Mucosa of rectum (tissue), 2 donors: ENCODE measurements around the gene RAX.

Source experiments
- H3K27ac ChIP-seq, 2 donors: one replicate each; pipeline ENCODE4 v1.7.0; 2013; ENCODE audit warnings: inconsistent platforms in 2 of 2, low read depth in 2 of 2, low read length in 2 of 2
- H3K27me3 ChIP-seq, 2 donors: one replicate each; pipeline ENCODE4 v1.7.0; 2013; ENCODE audit warnings: low read length in 2 of 2; ENCODE audit not compliant: control insufficient read depth in 2 of 2, insufficient read depth in 2 of 2
- H3K36me3 ChIP-seq, 2 donors: one replicate each; pipeline ENCODE4 v1.7.0; 2013; ENCODE audit warnings: low read length in 2 of 2; ENCODE audit not compliant: control insufficient read depth in 2 of 2, insufficient read depth in 2 of 2
- H3K4me1 ChIP-seq, 2 donors: one replicate each; pipeline ENCODE4 v1.7.0; 2013; ENCODE audit warnings: low read length in 2 of 2, mild to moderate bottlenecking in 1 of 2; ENCODE audit not compliant: control insufficient read depth in 2 of 2, insufficient read depth in 2 of 2
- H3K4me3 ChIP-seq, 2 donors: one replicate each; pipeline ENCODE4 v1.7.0; 2013; ENCODE audit warnings: low read length in 2 of 2
- H3K9ac ChIP-seq, 2 donors: one replicate each; pipeline ENCODE4 v1.7.0; 2013; ENCODE audit warnings: low read length in 2 of 2, low read depth in 1 of 2, mild to moderate bottlenecking in 1 of 2
- H3K9me3 ChIP-seq, 2 donors: one replicate each; pipeline ENCODE4 v1.7.0; 2013; ENCODE audit warnings: low read length in 2 of 2; ENCODE audit not compliant: control insufficient read depth in 2 of 2
- donor health status: healthy.
- donor health status: Normal muscosa, but diverticular disease.

The RAX gene

DNA sequence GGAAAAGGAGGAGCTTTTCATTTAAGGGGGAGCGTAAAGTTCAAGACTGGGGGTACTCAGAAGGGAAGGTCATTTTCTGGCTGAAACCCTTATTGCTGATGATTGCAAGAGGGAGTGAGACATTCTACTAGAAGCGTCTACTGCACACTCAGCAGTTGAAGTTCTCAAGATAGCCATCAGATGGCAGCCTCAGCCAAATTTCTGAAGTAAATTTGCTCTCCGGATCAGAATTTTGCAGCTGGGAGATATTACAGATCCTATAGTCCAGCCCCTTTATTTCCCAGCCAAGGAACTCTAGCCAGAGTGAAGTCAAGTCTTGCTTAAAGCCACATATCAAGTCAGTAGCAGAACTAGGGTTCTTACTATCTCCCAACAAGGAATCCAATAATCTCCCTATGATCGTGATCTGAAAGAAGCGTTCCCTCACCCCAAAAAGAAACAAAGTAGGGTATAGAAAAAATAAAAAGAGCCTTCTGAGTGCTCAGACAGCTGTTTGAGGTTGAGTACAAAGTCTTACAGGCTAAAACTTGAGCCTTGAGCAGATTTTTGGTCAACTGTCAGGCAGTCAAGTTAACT is 24.0 kb downstream of the RAX start:
- no peaks in the 10 kb centered on the region for H3K4me1 ChIP-seq
- H3K4me3 ChIP-seq: no peak overlapping the region
- H3K27ac ChIP-seq: no peak overlapping the region
- no peaks in the 10 kb centered on the region for H3K9me3 ChIP-seq
- H3K9ac ChIP-seq: no peak overlapping the region
- no peaks in the 10 kb centered on the region for H3K36me3 ChIP-seq
- no peaks in the 10 kb centered on the region for H3K27me3 ChIP-seq

DNA sequence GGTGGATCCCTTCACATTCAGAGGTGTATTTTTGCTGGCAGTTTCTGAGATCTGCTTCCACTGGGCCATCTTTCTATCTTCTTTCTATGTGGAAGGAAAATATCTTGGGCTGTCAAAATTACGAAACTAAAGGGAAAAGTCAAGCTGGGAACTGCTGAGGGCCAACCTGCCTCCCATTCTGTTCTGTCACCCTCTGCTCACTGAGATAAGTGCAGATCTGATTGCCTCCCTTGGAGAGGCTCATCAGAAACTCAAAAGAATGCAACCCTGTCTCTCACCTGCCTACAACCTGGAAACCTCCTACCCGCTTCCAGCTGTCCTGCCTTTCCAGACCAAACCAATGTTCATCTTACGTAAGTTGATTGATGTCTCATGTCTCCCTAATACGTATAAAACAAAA is 26.5 kb downstream of the RAX start:
- Histone ChIP-seq H3K27ac (no peak overlapping the region), H3K27me3 (no peaks in the 10 kb centered on the region), H3K9ac (no peak overlapping the region), H3K4me3 (no peak overlapping the region), H3K9me3 (no peaks in the 10 kb centered on the region), H3K36me3 (no peaks in the 10 kb centered on the region), H3K4me1 (no peaks in the 10 kb centered on the region)

DNA sequence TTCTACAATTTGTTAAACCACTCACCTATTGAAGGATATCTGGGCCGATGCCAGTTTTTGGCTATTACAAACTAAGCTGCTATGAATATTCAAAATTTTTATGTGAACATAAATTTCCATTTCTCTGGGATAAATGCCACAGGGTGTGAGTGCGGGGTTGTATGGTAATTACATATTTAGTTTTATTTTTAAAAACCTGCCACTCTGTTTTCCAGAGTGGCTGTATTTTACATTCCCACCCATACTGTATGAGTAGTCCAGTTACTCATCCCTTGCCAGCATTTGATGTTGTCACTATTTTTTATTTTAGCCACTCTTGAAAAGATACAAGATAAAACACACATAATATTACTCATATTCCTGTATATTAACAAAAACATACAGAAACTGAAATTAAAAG is 30.3 kb downstream of the RAX start:
- Histone ChIP-seq H3K9ac (no peak overlapping the region), H3K4me1 (no peaks in the 10 kb centered on the region), H3K36me3 (no peaks in the 10 kb centered on the region), H3K4me3 (no peak overlapping the region), H3K27me3 (no peaks in the 10 kb centered on the region), H3K27ac (no peak overlapping the region), H3K9me3 (no peaks in the 10 kb centered on the region)

DNA sequence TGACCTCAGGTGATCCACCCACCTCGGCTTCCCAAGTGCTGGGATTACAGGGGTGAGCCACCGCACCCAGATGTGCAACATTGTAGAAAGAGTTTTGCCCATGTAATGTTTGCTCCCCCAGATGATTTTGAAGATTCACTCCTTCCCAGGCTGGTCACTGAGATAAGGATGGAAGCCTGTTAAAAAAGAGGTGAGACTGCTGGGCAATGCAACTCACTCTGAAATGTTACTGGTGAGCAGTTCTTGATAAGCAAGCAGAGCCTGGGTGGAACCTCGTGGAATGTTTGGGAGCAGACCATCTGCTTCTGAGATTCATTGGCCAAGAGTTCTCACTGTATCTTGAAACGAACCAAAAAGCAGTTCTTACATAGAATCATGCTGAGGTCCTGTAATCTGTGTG is 33.6 kb downstream of the RAX start:
- H3K27ac ChIP-seq: no peak overlapping the region
- no peak overlapping the region for H3K9ac ChIP-seq
- no peak overlapping the region for H3K4me3 ChIP-seq
- H3K9me3 ChIP-seq: no peaks in the 10 kb centered on the region
- H3K27me3 ChIP-seq: no peaks in the 10 kb centered on the region
- H3K4me1 ChIP-seq: no peaks in the 10 kb centered on the region
- H3K36me3 ChIP-seq: no peaks in the 10 kb centered on the region

DNA sequence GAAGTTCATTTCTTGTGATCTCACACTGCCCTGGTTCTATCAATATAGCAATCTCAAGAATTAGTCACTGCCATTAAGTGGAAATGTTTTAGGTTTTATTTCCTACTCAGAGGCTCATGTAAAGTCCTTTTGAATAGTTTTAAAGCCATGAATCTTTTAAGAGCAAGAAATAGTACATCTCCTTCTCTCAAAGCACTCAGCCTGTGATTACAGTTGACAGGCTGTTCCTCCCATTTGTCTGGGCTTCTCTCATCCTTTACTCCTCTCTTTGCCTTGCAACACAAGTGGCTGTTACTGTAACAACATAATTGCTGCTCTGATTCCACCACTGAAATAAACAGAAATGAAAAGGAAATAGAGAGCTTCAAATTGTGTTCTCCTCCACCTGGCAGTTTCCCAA is 34.9 kb downstream of the RAX start:
- H3K4me3 ChIP-seq: no peak overlapping the region
- no peak overlapping the region for H3K9ac ChIP-seq
- no peaks in the 10 kb centered on the region for H3K9me3 ChIP-seq
- H3K36me3 ChIP-seq: no peaks in the 10 kb centered on the region
- H3K4me1 ChIP-seq: no peaks in the 10 kb centered on the region
- H3K27ac ChIP-seq: no peak overlapping the region
- no peaks in the 10 kb centered on the region for H3K27me3 ChIP-seq

DNA sequence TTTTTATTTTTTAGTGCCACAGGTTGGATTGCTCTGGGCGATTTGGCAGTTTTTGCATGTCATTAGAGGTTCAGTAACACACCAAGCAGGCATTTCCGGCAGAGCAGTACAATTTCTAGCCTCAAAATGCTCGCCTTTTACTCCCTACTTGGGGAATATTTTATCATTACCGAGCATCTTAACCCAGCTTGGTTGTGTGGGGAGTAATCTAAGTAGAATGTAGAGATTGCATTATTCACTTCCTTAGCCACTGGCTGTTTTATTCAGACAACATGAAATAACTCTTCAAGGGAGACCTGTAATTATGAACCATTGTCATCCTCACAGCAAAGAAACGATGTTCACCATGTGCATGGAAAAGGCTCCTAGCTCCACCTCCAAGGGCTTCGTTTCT is 40.2 kb downstream of the RAX start:
- H3K27me3 ChIP-seq: peaks cover 0 to 3% of the 10 kb centered on the region in 2 donors
- no peak overlapping the region for H3K27ac ChIP-seq
- H3K9me3 ChIP-seq: no peaks in the 10 kb centered on the region
- no peak overlapping the region for H3K4me3 ChIP-seq
- no peaks in the 10 kb centered on the region for H3K4me1 ChIP-seq
- no peaks in the 10 kb centered on the region for H3K36me3 ChIP-seq
- H3K9ac ChIP-seq: no peak overlapping the region

DNA sequence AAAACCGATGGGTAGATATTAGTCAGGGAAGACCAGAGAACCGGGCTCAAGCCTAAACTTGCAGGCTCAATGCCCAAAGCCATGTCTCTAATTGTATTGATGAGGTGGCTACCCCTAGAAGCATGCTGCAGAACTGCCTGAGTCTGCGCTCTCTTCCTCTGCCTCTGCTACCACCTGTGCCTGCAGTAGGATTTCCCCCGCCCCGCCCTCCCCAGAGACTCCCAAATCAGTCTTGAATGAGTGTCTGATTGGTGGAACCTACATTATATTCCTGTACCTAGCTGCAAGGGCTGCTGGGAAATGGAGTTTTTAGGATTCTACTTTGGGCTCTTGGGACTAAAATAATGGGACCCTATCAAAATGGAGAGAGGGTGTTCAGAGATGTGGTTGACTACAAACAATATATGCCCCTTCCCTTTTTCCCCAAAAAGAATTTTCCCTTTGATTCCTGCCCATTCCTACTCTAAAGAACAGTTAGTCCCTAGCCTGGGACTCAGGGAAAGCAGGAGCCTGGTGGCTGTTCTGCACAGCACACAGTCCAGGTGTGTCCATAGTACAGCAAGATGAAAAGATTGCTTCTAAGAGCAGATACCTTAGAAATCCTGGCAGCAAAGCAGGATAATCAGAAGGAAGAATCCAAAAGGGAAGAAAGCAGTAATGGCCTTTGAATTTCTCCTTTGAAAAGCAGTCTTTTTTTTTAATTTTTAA is 40.8 kb downstream of the RAX start:
- Histone ChIP-seq H3K27ac (no peak overlapping the region), H3K4me1 (no peaks in the 10 kb centered on the region), H3K27me3 (peaks cover 0 to 3% of the 10 kb centered on the region in 2 donors), H3K9ac (no peak overlapping the region), H3K4me3 (no peak overlapping the region), H3K36me3 (no peaks in the 10 kb centered on the region), H3K9me3 (no peaks in the 10 kb centered on the region)

DNA sequence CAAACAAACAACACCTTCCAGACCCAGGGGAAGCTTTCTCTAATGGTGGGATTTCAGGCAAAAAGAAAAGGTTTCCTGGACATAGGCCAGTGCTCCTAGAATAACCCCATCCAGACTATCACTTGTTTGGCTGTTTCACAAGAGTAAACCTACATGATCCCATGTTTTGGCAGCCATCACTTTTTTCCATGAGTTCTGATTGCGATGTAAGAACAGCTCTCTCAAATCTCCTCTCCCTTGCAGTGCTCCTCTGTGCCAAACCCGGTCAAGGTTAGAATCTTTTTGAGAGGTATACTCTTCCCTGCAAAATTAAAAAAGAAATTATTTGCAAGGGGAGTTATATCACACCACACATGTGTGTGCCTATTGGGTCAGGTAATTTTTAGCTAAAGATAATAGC is 41.4 kb downstream of the RAX start:
- Histone ChIP-seq H3K36me3 (no peaks in the 10 kb centered on the region), H3K4me1 (no peaks in the 10 kb centered on the region), H3K9ac (no peak overlapping the region), H3K27ac (no peak overlapping the region), H3K27me3 (peaks cover 0 to 3% of the 10 kb centered on the region in 2 donors), H3K4me3 (no peak overlapping the region), H3K9me3 (no peaks in the 10 kb centered on the region)

DNA sequence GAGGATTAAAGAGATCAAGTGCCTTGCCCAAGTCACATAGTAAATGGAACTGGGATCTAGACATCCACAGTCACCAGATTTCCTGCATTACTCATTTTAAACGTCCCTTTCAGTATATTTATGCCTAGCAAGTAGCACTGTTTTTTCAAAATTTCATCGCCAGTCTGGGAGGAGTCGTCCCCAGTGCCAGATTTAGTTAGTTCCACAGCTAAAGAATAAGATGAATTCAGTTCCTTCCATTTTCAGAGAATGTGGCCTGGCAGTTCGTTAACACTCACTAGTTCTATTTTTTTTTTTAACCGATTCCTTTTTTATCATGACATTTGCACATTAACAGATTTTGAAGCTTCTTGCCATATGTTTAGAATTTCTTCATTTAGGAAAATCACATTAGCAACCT is 42.1 kb downstream of the RAX start:
- H3K4me3 ChIP-seq: no peak overlapping the region
- H3K4me1 ChIP-seq: no peaks in the 10 kb centered on the region
- H3K36me3 ChIP-seq: no peaks in the 10 kb centered on the region
- peaks cover 0 to 3% of the 10 kb centered on the region in 2 donors for H3K27me3 ChIP-seq
- H3K27ac ChIP-seq: no peak overlapping the region
- H3K9ac ChIP-seq: no peak overlapping the region
- H3K9me3 ChIP-seq: no peaks in the 10 kb centered on the region

DNA sequence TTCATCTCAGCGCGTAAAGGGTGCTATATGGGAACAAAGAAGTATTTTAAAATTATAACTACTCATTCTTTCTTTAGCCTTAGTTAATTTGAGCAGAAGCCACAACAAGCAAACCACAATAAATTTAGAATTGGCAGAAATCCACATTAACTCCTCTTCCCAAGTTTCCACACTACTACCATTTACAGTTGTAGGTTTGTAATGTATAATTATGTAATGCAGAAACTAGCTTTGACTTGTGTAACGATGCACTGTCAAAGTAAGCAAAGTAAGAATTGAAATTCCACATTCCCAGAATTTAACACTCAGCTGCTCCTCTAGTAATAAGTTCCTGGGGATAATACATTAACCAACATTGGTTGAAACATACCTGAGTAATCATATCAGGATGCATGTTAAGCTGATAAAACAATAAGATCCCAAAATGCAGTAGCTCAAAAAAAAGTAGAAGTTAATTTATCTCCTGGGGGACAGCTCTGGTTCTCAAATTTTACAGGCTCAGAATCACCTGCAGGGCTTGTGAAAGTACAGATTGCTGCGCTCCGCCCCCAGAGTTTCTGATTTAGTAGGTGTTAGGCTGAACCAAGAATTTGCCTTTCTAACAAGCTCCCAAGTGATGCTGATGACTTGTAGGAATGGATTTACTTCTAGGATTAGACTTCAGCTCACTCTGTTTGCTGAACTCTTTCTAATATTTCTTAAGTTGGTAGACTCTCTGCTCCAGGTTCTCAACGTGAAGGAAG is 43.4 kb downstream of the RAX start:
- no peaks in the 10 kb centered on the region for H3K4me1 ChIP-seq
- H3K27ac ChIP-seq: no peak overlapping the region
- H3K27me3 ChIP-seq: peaks cover 0 to 3% of the 10 kb centered on the region in 2 donors

More for the DNA sequence above, 43.4 kb downstream of the RAX start:
- no peaks in the 10 kb centered on the region for H3K36me3 ChIP-seq
- no peak overlapping the region for H3K9ac ChIP-seq
- no peaks in the 10 kb centered on the region for H3K9me3 ChIP-seq
- no peak overlapping the region for H3K4me3 ChIP-seq
